ENCODE data around the gene HM13. TPM values are rescaled to one million over a fixed set of nuclear protein-coding genes. Genes with fewer than 3 reads are reported as not detected.
"Not testable (repeated sequence)": the region's sequence is repeated elsewhere in the genome, so short reads cannot be mapped to it uniquely, and the experiment has no call there.

Gene HM13
- total and polyA plus RNA-seq, 2 donors (not counting 3 experiments of a cell fraction or from before 2014, with no cell fraction given): 211 to 218 TPM

- CTCF ChIA-PET: interaction anchor here (0.6 kb wide), 1 partner anchor 18 kb away, joined by 3 read pairs; no protein-coding TSS in a partner anchor
- FAIRE-seq; H3K9me1 ChIP-seq (replicated peaks; ENCODE audit: control insufficient read depth, extremely low read depth, insufficient read depth, low read length); H3K4me2 ChIP-seq (ENCODE audit: insufficient read depth, low read length); POLR2A ChIA-PET; dilution Hi-C loops (cut with MboI; ENCODE audit: extremely low pct_ligation_motif_present, low sequenced_read_pairs); H4K20me1 ChIP-seq (replicated peaks; ENCODE audit: control insufficient read depth, extremely low read depth, insufficient read depth, low read length); H3K9ac ChIP-seq (replicated peaks; ENCODE audit: extremely low read depth, insufficient read depth, low read length); H3K27me3 ChIP-seq (ENCODE audit: control insufficient read depth in 2 of 2, insufficient read depth in 2 of 2, low read length in 2 of 2); H3K9me3 ChIP-seq (replicated peaks; ENCODE audit: control insufficient read depth, insufficient read depth, low read length); BruUV-seq (replicated peaks); intact Hi-C loops (cut with micrococcal nuclease); H3K4me3 ChIP-seq (replicated peaks in 1 of 3; ENCODE audit: insufficient read depth in 1 of 3, low read depth in 1 of 3, low read length in 3 of 3); H2AFZ ChIP-seq (ENCODE audit: low read depth, low read length); DNase-seq (ENCODE audit: low read depth, low spot score); H3K79me2 ChIP-seq (ENCODE audit: control insufficient read depth, insufficient read depth, low read length); H3K4me1 ChIP-seq (ENCODE audit: control insufficient read depth, extremely low read depth, insufficient read depth, low read length); H3K27ac ChIP-seq (ENCODE audit: insufficient read depth, low read depth, low read length): not testable (repeated sequence)
- peaks cover 35 to 47% of the 10 kb centered on the region in 2 experiments for H3K36me3 ChIP-seq (ENCODE audit: control insufficient read depth in 2 of 2, extremely low read depth in 1 of 2, insufficient read depth in 2 of 2, low read length in 2 of 2)
Observed at GRCh38 chr20:31539636-31540035, 25.4 kb downstream of the HM13 start.

DNA sequence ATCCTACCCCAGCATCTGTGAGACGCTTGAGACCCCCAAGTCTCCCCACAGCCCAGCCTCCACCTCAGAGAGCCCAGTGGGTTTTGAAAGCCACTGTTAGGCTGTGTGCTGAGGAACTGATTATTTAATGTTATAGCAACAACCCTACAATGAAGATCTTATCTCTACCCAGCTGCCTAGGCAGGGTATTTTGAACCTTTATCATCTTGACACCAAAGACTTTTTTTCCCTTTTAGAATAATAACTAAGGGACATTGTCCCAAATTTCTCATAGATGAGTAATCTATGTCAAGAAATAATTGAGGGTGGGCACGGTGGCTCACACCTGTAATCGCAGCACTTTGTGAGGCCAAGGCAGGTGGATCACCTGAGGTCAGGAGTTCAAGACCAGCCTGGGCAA, 26.2 kb downstream of the HM13 start:
- Histone ChIP-seq H3K27ac (ENCODE audit: insufficient read depth, low read depth, low read length) (no peak overlapping the region), H3K27me3 (ENCODE audit: control insufficient read depth in 2 of 2, insufficient read depth in 2 of 2, low read length in 2 of 2) (no peaks in the 10 kb centered on the region), H3K9ac (replicated peaks; ENCODE audit: extremely low read depth, insufficient read depth, low read length) (no peak overlapping the region), H3K9me3 (replicated peaks; ENCODE audit: control insufficient read depth, insufficient read depth, low read length) (no peaks in the 10 kb centered on the region), H3K4me3 (replicated peaks in 1 of 3; ENCODE audit: insufficient read depth in 1 of 3, low read depth in 1 of 3, low read length in 3 of 3) (no peak overlapping the region), H3K36me3 (ENCODE audit: control insufficient read depth in 2 of 2, extremely low read depth in 1 of 2, insufficient read depth in 2 of 2, low read length in 2 of 2) (peaks cover 31 to 47% of the 10 kb centered on the region in 2 experiments), H3K79me2 (ENCODE audit: control insufficient read depth, insufficient read depth, low read length) (peaks cover 7% of the 10 kb centered on the region), H3K4me2 (ENCODE audit: insufficient read depth, low read length) (no peak overlapping the region), H4K20me1 (replicated peaks; ENCODE audit: control insufficient read depth, extremely low read depth, insufficient read depth, low read length) (no peaks in the 10 kb centered on the region), H3K9me1 (replicated peaks; ENCODE audit: control insufficient read depth, extremely low read depth, insufficient read depth, low read length) (no peaks in the 10 kb centered on the region), H3K4me1 (ENCODE audit: control insufficient read depth, extremely low read depth, insufficient read depth, low read length) (peaks cover 8% of the 10 kb centered on the region), H2AFZ (ENCODE audit: low read depth, low read length) (no peak overlapping the region)
- TF ChIP-seq JUN (IDR thresholded peaks at IDR 0.05; ENCODE audit: borderline replicate concordance, insufficient read depth, insufficient read length, low read depth): no peak
- TF ChIP-seq FOS (IDR thresholded peaks at IDR 0.05; ENCODE audit: borderline replicate concordance, insufficient read depth, low read length): no peak
- TF ChIP-seq POLR2A (IDR thresholded peaks at IDR 0.05; ENCODE audit: low read depth, low read length): no peak
- no peak for TF ChIP-seq EZH2 (IDR thresholded peaks at IDR 0.05; ENCODE audit: borderline replicate concordance, low read depth, low read length, severe bottlenecking)
- TF ChIP-seq MYC (IDR thresholded peaks at IDR 0.05; ENCODE audit: low read depth, low read length): no peak
- TF ChIP-seq, protein P1, sequence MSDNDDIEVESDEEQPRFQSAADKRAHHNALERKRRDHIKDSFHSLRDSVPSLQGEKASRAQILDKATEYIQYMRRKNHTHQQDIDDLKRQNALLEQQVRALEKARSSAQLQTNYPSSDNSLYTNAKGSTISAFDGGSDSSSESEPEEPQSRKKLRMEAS (IDR thresholded peaks at IDR 0.05; ENCODE audit: insufficient read depth, insufficient read length): no peak
- TF ChIP-seq, protein P2, sequence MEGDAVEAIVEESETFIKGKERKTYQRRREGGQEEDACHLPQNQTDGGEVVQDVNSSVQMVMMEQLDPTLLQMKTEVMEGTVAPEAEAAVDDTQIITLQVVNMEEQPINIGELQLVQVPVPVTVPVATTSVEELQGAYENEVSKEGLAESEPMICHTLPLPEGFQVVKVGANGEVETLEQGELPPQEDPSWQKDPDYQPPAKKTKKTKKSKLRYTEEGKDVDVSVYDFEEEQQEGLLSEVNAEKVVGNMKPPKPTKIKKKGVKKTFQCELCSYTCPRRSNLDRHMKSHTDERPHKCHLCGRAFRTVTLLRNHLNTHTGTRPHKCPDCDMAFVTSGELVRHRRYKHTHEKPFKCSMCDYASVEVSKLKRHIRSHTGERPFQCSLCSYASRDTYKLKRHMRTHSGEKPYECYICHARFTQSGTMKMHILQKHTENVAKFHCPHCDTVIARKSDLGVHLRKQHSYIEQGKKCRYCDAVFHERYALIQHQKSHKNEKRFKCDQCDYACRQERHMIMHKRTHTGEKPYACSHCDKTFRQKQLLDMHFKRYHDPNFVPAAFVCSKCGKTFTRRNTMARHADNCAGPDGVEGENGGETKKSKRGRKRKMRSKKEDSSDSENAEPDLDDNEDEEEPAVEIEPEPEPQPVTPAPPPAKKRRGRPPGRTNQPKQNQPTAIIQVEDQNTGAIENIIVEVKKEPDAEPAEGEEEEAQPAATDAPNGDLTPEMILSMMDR (IDR thresholded peaks at IDR 0.05; ENCODE audit: extremely low read depth in 1 of 2, insufficient read depth in 1 of 2, low read depth in 1 of 2, low read length in 2 of 2): no peak
- TF ChIP-seq GATA2 (IDR thresholded peaks at IDR 0.05; ENCODE audit: insufficient read depth, insufficient read length, low read depth, low read length): no peak
- TF ChIP-seq POLR2AphosphoS5 (IDR thresholded peaks at IDR 0.05; ENCODE audit: insufficient read depth, low read depth, low read length): no peak
- no TSS peak for BruUV-seq (replicated peaks)
- intact Hi-C loops (cut with micrococcal nuclease) (no loop called here), dilution Hi-C loops (cut with MboI; ENCODE audit: extremely low pct_ligation_motif_present, low sequenced_read_pairs) (no loop called here)
- FAIRE-seq: no peak
- POLR2A ChIA-PET: no interaction called here
- DNase-seq (ENCODE audit: low read depth, low spot score): no peak
- CTCF ChIA-PET: no interaction called here

Data from endothelial cell of umbilical vein (primary cell).